ENCODE measurements around the gene RBM33. TPM values are rescaled to one million over a fixed set of nuclear protein-coding genes. Genes with fewer than 3 reads are reported as not detected.

RBM33 gene
- polyA plus RNA-seq, 2 of the 4 experiments (the other 2 are of a cell fraction), result 21.7 to 21.9 TPM

DNA sequence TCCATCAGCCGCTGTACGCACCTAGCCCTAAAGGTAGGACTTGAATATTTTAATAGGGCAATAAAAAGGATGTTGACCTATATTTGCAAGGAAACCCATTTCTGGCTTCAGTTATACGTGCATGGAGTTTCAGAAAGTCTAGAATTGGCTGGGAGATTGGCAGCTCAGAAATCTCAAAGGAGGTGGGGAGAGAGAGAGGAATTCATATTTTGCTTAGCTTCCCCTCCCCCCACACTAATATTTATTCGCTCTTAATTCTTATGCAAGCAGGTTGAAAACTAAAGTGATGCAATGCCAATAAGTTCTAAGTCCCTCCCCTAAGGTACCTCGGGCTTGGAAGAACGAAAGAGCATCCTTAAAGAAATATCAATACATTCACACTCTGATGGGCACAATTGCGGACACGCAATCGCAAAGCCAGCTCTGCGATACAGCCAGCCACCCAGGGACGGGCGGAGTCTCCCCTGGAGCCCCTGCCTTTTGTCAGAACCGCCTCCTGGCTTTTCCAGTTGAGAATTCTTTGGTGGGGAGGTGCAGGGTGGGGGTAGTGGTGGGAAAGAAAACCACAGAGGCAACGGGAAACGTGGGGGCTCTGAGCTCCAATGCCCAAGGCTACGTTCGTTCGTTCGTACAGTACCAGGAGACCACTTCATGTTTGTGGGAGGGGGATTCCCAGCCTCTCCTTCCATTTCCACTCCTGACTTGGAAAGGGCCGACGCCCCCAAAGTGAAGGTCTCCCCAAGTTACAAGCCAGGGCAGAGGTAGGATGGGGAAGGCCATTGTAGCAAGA is 166.5 kb downstream of the RBM33 start:
- 34% methylated on average over 21 of the region's 21 CpGs for WGBS (ENCODE audit: missing lambda C conversion rate)
- peak overlapping the region; percentile 51 for H3K4me3 ChIP-seq
- no peak for DNase-seq (ENCODE audit: low read depth in 1 of 2, low spot score in 1 of 2)
- H3K9me3 ChIP-seq, result no peaks in the 10 kb centered on the region
- FAIRE-seq, result no peak
- CTCF ChIA-PET, result interaction anchor here (0.7 to 7.4 kb wide), 5 partner anchors 12 to 953 kb away, joined by 3 to 55 read pairs (median 3); no protein-coding TSS in a partner anchor
- peak overlapping the region; percentile 11 to 92; a peak in 5 of 6 replicates for H3K27ac ChIP-seq
- ATAC-seq, result no peak
- peak overlapping the region; percentile 94 for H3K4me2 ChIP-seq
- peaks cover 46% of the 10 kb centered on the region for H3K4me1 ChIP-seq
- TF ChIP-seq CHD2 (IDR thresholded peaks at IDR 0.05; ENCODE audit: low read length, partially characterized antibody) (no peak), CEBPB (IDR thresholded peaks at IDR 0.05) (0 out of 4 replicates have a peak, but pooled peaks of 1 of the 2 experiments have one; percentile 37)
- TF ChIP-seq, protein P1, sequence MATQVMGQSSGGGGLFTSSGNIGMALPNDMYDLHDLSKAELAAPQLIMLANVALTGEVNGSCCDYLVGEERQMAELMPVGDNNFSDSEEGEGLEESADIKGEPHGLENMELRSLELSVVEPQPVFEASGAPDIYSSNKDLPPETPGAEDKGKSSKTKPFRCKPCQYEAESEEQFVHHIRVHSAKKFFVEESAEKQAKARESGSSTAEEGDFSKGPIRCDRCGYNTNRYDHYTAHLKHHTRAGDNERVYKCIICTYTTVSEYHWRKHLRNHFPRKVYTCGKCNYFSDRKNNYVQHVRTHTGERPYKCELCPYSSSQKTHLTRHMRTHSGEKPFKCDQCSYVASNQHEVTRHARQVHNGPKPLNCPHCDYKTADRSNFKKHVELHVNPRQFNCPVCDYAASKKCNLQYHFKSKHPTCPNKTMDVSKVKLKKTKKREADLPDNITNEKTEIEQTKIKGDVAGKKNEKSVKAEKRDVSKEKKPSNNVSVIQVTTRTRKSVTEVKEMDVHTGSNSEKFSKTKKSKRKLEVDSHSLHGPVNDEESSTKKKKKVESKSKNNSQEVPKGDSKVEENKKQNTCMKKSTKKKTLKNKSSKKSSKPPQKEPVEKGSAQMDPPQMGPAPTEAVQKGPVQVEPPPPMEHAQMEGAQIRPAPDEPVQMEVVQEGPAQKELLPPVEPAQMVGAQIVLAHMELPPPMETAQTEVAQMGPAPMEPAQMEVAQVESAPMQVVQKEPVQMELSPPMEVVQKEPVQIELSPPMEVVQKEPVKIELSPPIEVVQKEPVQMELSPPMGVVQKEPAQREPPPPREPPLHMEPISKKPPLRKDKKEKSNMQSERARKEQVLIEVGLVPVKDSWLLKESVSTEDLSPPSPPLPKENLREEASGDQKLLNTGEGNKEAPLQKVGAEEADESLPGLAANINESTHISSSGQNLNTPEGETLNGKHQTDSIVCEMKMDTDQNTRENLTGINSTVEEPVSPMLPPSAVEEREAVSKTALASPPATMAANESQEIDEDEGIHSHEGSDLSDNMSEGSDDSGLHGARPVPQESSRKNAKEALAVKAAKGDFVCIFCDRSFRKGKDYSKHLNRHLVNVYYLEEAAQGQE (IDR thresholded peaks at IDR 0.05), result no peak
- POLR2A ChIA-PET, result no interaction called here

DNA sequence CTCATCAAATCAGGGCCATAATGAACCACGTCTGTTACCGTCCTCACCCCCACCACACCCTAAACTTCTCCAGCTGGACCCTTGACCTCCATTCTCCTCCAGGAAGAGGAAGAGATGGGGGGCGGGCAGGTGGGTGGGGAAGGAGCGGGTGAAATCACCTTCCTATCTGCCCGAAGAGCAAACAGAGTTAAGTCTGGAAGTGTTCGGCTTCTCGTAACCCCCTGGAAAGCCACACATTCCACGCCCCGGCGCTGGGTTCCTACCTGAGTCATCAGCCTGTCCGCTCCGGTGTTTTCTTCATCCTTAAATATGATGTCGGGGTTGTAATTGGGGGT is 167.1 kb downstream of the RBM33 start:
- Histone ChIP-seq H3K4me2 (peak overlapping the region; percentile 94), H3K4me1 (peaks cover 48% of the 10 kb centered on the region), H3K4me3 (peak overlapping the region; percentile 51), H3K27ac (peak overlapping the region; percentile 11 to 69; a peak in 5 of 6 replicates), H3K9me3 (no peaks in the 10 kb centered on the region)
- CTCF ChIA-PET, result interaction anchor here (7.4 kb wide), 1 partner anchor 663 kb away, joined by 55 read pairs; no protein-coding TSS in a partner anchor
- FAIRE-seq (no peak), ATAC-seq (no peak), DNase-seq (ENCODE audit: low read depth in 1 of 2, low spot score in 1 of 2) (no peak)
- no peak for TF ChIP-seq MAFK (IDR thresholded peaks at IDR 0.05; ENCODE audit: partially characterized antibody)
- TF ChIP-seq ZC3H11A (IDR thresholded peaks at IDR 0.05), result no peak
- TF ChIP-seq EP300 (IDR thresholded peaks at IDR 0.05), result no peak
- no peak for TF ChIP-seq TFCP2L1 (CRISPR knock-in tag; IDR thresholded peaks at IDR 0.05)
- no peak for TF ChIP-seq SMC3 (IDR thresholded peaks at IDR 0.05)
- TF ChIP-seq MYC (IDR thresholded peaks at IDR 0.05; ENCODE audit: borderline replicate concordance, low read length), result no peak
- no peak for TF ChIP-seq CBX2 (IDR thresholded peaks at IDR 0.05; ENCODE audit: borderline replicate concordance, low read depth)
- TF ChIP-seq RFX5 (IDR thresholded peaks at IDR 0.05), result no peak
- no peak for TF ChIP-seq FOXS1 (CRISPR knock-in tag; IDR thresholded peaks at IDR 0.05)
- no peak for TF ChIP-seq NPAS2 (CRISPR knock-in tag; IDR thresholded peaks at IDR 0.05; ENCODE audit: borderline replicate concordance)
- no peak for TF ChIP-seq CHD4 (IDR thresholded peaks at IDR 0.05; ENCODE audit: borderline replicate concordance)
- no peak for TF ChIP-seq SREBF2 (IDR thresholded peaks at IDR 0.05)
- TF ChIP-seq, protein P1 (IDR thresholded peaks at IDR 0.05), result no peak
- TF ChIP-seq, protein P2, sequence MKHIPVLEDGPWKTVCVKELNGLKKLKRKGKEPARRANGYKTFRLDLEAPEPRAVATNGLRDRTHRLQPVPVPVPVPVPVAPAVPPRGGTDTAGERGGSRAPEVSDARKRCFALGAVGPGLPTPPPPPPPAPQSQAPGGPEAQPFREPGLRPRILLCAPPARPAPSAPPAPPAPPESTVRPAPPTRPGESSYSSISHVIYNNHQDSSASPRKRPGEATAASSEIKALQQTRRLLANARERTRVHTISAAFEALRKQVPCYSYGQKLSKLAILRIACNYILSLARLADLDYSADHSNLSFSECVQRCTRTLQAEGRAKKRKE (CRISPR knock-in tag; IDR thresholded peaks at IDR 0.05; ENCODE audit: low read depth), result no peak
- TF ChIP-seq BCL3 (IDR thresholded peaks at IDR 0.05), result no peak
- POLR2A ChIA-PET, result no interaction called here
- WGBS (ENCODE audit: missing lambda C conversion rate), result 1% methylated on average over 13 of the region's 13 CpGs

Data from A549 (cell line).